HG03521 (cell line): ENCODE results near the gene CROCC.
"Not testable (repeated sequence)": the region's sequence is repeated elsewhere in the genome, so short reads cannot be mapped to it uniquely, and the experiment has no call there.

ENCODE experiments used
- ATAC-seq: cut with Tn5 transposase; IDR thresholded peaks from one replicate; pipeline ENCODE4 v1.9.1; 2021; ENCODE audit warnings: mild to moderate bottlenecking, moderate library complexity; ENCODE audit not compliant: unreplicated experiment

Gene CROCC, protein sequence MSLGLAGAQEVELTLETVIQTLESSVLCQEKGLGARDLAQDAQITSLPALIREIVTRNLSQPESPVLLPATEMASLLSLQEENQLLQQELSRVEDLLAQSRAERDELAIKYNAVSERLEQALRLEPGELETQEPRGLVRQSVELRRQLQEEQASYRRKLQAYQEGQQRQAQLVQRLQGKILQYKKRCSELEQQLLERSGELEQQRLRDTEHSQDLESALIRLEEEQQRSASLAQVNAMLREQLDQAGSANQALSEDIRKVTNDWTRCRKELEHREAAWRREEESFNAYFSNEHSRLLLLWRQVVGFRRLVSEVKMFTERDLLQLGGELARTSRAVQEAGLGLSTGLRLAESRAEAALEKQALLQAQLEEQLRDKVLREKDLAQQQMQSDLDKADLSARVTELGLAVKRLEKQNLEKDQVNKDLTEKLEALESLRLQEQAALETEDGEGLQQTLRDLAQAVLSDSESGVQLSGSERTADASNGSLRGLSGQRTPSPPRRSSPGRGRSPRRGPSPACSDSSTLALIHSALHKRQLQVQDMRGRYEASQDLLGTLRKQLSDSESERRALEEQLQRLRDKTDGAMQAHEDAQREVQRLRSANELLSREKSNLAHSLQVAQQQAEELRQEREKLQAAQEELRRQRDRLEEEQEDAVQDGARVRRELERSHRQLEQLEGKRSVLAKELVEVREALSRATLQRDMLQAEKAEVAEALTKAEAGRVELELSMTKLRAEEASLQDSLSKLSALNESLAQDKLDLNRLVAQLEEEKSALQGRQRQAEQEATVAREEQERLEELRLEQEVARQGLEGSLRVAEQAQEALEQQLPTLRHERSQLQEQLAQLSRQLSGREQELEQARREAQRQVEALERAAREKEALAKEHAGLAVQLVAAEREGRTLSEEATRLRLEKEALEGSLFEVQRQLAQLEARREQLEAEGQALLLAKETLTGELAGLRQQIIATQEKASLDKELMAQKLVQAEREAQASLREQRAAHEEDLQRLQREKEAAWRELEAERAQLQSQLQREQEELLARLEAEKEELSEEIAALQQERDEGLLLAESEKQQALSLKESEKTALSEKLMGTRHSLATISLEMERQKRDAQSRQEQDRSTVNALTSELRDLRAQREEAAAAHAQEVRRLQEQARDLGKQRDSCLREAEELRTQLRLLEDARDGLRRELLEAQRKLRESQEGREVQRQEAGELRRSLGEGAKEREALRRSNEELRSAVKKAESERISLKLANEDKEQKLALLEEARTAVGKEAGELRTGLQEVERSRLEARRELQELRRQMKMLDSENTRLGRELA (N-terminal part only)

DNA sequence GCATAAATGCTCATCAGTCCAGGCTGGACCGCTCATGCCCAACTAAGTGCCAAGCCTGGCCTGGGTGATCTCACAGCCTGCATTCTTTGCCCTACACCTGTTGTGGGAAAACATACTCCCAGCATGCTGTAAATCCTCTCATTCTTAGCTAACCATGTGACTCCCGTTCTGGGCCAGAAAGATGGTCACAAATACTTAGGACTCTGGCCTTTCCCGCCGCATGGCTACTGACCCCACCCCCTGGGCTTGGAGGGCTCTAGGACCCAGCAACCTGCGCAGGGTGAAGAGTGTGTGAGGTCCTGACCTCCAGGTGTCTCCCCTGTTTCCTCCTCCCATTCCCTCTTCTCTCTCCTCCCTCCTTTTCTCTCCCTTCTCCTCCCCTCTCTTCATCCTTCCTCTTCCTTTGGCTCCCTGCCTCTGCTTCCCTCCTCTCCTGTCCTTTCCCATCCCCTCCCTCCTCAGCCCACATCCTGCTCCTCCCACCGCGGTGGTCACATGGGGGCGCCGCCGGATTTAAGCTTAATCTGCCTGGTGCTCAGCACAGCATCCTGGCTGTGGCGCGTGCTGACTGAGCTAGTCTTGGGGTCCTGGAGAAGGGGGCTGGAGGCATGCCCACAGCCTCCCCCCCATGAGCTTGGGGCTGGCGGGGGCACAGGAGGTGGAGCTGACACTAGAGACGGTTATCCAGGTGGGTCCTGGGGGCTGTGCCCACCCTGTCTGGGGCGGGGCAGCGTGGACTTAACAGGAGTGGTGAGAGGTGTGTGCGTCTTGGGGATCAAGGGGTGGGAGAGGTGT lies at the start of gene CROCC:
Gene CROCC, plus strand, starts transcription at position 541 of the 795 bp plus-strand sequence. Its CDS starts 88 bp downstream, at position 629.
- no peak for ATAC-seq

DNA sequence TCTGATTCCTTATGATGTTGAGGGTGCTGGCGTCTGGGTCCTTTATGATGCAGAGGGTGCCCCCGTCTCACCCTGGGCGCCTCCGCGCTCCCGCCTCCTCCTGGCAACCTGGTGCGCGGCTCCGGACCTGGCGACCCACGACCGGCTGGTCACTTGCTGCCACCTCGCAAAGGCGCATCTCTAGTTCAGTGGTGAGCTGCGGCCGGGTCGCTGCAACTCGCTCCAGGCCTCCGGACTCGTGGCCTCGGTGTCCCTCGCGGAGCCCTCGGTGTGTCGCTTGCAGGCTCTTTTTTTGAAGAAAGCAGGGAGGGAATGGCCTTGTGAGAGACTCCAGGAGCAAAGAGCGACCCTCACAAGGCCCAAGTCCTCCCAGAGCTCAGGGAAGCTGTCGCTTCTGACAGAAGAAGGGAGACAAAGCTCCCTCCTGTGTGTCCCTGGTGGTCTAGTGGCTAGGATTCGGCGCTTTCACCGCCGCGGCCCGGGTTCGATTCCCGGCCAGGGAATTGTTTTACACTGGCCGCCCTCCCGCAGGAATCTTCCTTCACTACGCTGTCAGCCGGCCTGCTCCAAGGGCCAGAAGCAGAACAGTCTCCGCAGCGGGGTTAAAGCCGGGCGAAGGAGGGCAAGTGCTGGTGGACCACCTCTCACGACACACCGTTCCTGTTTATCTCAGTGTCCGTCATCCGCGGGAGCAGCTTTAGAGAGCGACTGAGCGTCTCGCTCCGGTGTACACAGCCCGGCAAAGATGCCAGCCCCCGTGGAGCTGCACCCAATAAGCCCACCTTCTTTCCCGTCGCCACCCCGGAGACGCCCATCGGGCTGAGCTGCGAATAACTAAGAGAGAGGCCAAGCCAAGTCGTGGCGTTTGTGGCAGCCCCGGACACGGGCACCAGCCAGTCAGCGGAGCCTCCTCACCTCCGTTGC lies 49.3 kb upstream of the CROCC start:
- ATAC-seq, result not testable (repeated sequence)

DNA sequence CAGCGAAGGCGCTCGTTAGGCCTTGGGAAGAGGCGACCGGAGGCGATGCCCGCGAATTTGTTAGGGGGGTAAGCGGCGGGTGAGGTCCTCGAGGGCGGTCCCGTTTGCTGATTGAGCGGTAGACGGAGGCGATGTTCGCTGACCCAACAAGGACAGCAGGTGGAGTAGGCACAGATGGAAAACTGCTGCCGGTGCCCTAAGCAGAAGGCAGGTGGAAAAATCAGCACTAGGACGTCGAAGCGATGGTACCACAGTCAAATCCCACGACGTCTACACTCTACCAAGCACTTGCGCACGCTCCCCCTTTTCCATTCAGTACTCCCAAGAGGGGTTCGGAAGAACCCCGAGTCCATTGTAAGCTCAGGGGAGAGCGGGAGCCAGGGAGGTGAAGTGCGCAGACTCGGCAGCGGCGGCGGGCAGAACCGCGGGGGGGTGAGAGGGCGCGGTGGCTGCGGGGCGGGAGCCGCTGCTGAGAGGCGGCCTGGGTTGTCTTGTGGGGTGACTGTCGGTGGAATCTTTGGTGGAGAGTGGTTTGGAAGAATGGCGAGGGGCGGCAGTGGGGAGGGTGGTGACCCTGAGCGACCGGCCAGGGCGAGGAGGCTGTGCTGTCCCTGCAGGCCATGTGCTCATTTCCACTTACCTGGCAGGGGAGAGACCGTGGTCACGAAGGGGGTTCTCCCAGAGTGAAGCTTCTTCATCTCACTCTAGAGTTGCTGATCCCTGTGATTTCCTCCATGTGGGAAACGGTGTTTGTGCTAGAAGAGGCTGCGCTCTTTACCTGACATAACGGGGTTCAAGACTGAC lies 48.5 kb upstream of the CROCC start:
- ATAC-seq, result not testable (repeated sequence)

DNA sequence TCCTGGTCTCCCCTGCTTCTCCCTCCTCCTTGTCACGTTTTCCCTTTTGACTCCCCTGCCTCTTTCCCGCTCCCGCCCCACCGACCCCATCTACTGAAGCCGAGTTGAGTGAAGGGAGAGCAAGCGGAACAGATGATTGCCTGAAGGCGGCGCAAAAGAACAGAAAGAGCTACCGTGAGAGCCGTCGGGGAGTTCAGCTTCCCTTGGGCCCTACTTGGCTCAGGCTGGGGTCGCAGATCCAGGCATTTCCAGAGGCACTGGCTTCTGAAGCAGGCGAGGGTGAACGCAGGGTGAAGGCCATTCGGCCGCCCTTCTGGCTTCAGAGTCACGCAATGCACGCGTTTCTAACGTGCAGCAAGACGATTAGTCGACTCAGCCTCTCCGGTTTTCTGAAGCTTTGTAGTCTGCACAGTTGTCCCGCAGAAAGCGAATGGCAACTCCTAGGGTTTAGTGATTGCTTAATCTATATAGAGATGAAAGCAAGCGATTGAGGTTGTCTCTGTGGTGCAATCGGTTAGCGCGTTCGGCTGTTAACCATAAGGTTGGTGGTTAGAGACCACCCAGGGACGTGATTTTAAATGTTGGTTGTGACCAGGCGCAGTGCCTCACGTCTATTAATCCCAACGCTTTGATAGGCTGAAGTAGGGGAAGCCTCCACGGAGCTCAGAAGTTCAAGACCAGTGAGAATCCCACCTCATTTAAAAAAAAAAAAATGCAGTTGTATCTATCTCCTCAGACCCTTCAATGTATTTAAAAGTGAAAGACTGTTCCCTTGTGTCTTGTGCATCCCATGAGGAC lies 46.6 kb upstream of the CROCC start:
- not testable (repeated sequence) for ATAC-seq

DNA sequence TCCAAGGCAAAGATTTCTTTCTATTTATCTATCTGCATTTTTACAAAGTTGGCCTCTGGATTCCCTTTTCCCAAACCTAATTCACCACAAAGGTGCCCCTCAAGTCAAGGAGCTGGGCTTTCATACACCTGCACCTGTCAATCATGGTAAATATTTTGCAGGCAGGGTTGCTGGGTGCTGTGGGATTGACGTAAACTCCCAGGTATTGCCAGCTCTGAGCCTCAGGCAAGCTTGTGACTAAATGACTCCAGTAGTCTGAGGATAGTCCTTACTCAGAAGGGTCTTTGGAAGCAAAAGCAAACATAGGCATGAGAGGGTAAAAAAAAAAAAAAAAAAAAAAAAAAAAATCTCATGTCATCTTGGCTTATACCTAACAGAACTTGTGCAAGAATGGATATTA lies 40.0 kb upstream of the CROCC start:
- not testable (repeated sequence) for ATAC-seq

DNA sequence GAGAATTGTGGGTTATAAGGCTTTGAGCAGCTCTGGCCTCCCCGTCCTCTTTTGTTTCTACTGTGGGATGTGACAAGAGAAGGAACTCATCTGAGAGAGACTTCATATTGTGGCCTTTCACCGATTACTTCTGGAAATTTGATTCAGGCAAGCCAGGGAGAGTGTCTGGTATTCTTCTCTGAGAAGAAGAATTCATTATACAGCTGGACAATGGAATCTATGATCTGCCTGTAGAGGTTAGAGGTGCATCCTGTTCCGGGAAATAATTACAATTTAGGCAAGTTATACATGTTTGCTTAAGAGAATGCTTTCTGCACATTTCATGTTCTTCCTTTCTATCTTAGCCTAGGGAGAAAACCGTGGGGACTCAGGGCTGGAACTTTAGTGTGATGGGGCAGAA lies 38.7 kb upstream of the CROCC start:
- no peak for ATAC-seq

DNA sequence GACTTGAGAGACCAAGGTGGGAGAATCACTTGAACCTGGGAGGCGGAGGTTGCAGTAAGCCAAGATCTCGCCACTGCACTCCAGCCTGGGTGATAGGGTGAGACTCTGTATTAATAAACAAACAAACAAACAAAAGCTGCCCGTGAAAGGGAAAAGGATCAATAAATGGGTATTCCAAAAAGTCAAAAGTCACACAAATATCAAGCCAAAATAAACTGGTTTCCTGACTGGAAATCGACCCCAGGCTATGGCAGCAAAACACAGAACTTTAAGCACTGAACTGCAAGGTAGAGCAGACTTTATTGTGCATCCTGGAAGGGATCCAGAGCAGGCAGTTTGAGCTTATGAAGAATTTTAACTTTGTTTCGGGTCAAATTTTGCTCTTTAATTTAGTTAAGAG lies 37.2 kb upstream of the CROCC start:
- ATAC-seq, result not testable (repeated sequence)

DNA sequence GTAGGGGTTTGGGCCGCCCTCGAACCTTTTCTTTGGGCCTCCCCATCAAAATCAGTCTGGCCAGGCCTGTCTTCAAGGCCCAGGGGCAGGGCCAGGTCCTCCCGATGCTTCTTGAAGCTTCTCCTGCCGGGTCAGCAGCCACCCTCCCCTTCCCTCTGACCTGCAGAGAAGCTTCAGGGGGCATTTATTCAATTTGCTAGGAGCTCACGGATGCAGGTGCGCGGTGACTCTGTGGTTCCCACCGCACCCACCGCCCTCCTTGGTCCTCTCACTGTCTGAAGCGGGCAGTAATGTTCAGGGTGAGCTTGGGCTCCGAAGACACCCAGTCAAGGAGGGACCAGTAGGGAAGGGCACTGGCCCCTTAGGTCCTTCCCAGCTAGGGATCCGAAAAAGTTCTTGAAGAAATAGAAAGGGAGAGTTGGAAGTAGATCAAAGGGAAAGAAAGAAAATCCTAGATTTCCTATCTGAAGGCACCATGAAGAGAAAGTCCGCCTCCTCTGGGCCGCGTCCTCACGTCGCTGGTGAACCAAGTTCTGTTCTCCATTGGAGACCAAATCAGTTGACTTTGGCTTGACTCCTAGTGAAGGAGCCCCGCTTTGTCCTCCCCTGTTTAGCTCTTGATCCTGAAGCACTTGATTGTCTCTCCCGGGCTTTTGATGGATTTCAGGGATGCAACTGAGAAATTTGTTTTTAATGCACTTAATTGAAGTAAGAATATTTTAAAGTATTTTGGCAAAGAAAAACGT lies 34.7 kb upstream of the CROCC start:
- ATAC-seq, result no peak

DNA sequence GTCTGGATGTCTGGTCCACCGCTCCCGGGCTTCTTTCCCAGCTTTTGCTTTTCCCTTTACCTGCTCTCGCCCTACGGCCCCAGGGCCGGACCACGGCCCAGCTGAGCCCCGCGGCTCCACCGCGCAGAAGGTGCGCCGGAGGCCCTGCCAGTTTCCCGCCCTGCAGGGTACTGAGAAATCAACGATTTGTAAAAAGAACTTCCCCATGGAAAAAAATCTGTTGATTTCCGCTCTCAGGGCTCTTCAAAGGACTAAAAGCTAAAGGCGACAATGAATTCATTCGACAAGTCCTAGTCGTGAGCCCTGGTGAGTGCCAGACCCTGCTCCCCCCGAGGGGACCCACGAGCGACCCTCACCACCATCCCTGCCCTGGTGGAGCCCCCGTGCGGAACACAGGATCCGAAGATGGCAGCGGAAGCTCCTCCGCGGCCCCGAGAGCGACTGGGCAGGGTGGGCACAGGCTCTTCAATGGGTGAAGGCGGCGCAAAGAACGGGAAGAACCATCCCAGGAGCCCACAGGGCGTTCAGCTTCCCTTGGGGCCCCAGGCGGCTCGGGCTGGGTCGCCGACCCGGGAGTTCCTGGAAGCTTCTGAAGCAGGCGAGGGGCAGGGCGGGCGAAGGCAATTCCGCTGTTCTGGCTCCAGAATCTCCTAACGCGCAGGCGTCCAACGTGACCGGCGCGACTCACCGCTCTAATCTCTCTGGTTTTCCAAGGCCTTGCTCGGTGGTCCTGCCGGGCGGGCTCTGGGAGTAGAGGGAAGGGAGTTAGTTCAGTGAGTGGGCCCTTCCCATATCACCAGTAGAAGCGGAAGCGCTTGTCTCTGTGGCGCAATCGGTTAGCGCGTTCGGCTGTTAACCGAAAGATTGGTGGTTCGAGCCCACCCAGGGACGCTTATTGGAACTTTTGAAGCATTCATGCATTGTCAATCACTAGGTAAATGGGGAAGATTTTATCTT lies 32.6 kb upstream of the CROCC start:
- ATAC-seq, result no peak

DNA sequence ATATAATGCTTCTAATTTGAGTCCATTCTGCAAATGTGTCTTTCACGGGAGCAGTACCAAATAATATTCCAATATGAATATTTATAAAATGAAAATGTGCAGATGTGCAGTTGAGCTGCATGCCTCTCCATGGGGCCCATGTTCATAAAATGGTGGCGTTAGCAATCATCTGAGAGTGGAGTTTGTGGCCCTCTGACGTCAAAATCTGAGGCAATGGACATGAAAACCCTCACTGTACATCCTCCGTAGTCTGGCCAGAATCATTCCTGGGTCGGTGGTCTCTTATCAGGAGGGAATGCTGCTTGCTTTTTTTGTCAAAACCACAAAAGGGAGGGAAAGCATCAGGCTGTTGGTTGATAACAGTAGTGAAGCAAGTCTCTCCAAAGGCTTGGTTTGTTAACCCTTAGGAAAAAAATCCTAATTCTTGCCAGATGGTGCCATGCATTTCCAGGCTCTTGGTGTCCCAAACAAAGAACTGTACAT lies 31.2 kb upstream of the CROCC start:
- ATAC-seq, result not testable (repeated sequence)

DNA sequence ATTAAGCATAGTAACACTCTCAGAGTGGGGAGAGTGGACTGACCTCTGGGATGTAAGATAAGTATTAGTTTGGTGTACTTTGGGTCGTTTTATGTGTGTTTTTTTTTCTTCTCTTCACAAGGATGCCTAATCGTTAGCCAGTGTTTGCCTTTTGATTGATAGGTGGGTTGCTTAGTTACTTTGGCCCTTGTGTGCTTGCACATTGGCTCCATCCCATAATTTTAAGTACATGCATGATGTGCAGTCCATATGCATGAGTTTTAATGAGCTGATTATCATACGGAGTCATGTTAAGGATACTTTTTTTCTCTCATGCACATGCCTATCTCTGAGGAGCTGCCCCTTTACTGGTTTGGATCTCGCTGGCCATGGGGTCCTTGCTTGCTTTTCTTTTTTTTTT lies 30.7 kb upstream of the CROCC start:
- ATAC-seq, result not testable (repeated sequence)

DNA sequence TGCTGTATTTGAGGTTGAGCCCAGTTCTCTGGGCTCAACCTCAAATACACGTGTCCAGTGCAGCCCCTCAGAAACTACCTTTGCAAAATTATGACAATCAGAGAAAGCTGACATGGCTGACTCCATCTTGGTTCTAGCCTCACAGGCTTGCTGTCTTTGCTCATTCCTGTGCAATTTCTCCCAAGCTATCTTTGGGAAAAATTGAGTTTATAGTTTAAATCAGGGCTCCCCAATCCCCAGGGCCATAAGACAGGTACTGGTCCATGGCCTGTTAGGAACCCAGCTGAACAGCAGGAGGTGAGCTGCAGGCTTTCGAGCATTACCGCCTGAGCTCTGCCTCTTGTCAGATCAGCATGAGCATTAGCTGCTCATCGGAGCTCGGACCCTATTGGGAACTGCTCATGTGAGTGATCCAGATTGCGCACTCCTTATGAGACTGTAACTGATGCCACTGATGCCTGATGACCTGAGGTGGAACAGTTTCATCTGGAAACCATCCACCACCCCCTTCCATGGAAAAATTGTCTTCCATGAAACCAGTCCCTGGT lies 28.7 kb upstream of the CROCC start:
- ATAC-seq, result not testable (repeated sequence)

DNA sequence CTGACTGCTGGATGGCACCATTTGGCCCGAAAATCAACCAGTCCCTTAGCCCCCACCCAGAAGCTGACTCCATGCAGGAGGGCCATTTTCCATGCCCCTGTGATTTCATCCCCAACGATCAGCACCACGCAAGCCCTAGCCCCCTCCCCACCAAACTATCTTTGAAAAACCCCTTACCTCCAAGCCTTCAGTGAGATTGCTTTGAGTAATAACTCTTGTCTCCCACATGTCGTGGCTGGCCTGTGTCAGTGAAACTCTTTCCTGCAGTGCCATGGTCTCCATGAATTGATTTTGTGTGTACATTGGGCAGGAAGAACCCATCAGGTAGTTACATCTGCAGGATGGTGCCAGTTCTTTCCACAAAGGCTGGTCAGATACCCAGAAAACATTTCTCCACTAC lies 27.9 kb upstream of the CROCC start:
- ATAC-seq, result not testable (repeated sequence)

DNA sequence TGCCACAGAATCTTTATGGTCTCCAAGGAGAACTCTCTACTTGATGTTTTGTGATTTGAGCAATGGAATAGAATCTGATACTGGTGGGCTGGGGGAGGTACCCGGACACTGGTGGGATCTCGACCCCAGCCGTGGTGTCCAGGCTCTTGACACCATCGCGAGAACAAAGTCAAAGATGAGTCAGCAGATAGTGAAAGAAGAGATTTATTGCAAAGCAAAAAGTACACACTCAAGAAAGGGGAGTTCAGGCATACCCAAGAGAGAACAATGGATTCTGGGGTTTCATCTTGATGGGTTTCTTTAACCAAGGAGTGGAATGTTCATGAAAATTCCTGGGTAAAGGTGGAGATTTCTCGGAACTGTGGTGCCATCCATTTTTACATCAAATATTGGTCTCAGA lies 27.4 kb upstream of the CROCC start:
- ATAC-seq, result not testable (repeated sequence)

DNA sequence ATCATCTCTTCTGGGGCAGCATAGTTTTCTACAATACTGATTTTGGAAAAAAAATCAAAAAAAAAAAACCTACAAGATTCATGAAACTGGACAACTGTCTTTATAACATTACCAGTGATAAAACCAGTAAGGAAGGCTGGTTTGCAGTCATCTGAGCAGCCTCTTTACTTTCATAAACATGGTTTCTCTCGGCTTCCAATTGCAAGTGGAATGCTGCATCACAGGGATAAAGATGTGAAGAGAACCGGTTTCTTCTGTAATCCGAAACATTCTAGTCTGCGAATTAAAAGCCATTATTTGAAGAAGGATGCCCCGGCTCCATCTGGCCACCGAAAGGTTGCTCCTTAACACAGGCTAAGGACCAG lies 26.5 kb upstream of the CROCC start:
- not testable (repeated sequence) for ATAC-seq
